Measurements from ENCODE around the gene UCKL1. TPM values are rescaled to one million over a fixed set of nuclear protein-coding genes. Genes with fewer than 3 reads are reported as not detected.

Gene UCKL1
- total and polyA plus RNA-seq, 2 experiments from 2014 or later, result 18.5 to 52.2 TPM

DNA sequence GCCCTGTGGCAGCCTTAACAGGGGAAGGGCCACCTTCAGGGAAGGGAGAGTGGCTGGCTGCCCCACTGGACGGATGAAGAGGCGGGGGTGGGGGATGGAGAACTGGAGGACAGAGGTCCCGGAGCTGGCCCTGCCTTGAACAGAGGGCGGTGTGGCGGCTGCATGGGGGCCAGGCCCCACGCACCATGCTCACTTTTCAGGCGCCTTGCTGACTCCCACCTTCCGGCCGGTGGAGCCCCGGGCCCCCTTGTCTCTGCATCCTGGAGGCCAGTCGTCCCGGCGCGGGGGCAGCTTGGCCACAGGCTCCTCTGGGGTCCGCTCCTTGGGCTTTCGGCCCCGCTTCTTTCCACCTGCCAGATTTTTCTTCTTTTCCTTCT lies 3.5 kb upstream of the UCKL1 start:
- Histone ChIP-seq H3K4me2 (no peak overlapping the region), H3K36me3 (replicated peaks; ENCODE audit: insufficient read depth, low read depth) (no peaks in the 10 kb centered on the region), H3K9me3 (ENCODE audit: low read depth) (no peaks in the 10 kb centered on the region), H2AFZ (no peak overlapping the region), H3K9me2 (replicated peaks; ENCODE audit: insufficient read depth) (no peaks in the 10 kb centered on the region), H4K20me1 (ENCODE audit: insufficient read depth, poor library complexity, severe bottlenecking) (peaks cover 6% of the 10 kb centered on the region), H3K4me1 (ENCODE audit: insufficient read depth) (peaks cover 5% of the 10 kb centered on the region), H3K27ac (no peak overlapping the region), H3K79me2 (peaks cover 14% of the 10 kb centered on the region), H3K4me3 (no peak overlapping the region), H3K27me3 (no peaks in the 10 kb centered on the region)
- whole genome bisulfite sequencing (ENCODE audit: low lambda C conversion rate, missing lambda C conversion rate), result 96% methylated on average over 15 of the region's 17 CpGs
- DNase-seq (ENCODE audit: low spot score), result no peak
- TF ChIP-seq CTCF (IDR thresholded peaks at IDR 0.05; ENCODE audit: poor library complexity) (no peak), EZH2 (IDR thresholded peaks at IDR 0.05; ENCODE audit: borderline replicate concordance) (no peak), EZH2phosphoT487 (IDR thresholded peaks at IDR 0.05; ENCODE audit: low read depth, severe bottlenecking, unreplicated experiment) (no peak)

DNA sequence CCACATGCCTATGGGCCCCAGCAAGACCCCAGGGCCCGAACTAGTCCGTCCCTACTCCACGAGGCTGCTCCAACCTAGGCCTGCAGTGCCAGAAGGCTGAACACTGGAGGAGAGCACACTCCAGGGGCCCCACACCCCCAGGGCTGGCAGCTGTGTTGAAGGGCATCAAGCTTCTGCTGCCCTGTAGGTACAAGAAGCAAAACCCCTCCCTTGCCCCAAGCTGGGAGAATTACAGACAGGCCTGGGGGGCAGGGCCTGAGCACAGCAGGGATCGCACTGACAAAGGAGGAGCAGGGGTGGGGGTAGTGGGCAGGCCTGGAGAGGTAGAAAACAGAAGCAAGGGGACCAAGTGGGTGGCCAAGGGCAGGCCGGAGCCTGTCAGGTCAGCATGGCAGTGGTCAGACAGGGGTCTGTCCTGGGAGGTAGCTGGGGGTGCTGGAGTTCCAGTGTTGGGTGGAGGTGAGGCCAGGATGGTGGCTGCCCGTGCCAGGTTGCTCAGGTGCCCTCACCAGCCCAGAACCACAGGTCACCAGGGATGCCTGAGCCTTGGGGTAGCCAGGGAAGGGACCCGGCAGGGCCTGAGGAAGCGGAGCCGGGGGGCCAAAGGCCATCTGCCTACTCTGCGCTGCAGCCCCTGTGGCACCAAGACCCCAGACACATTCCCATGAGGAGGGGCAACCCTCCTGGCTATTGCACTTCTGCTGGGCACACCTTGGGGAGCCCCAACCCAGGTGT lies 2.9 kb upstream of the UCKL1 start:
- H3K36me3 ChIP-seq (replicated peaks; ENCODE audit: insufficient read depth, low read depth), result no peaks in the 10 kb centered on the region
- no peak overlapping the region for H3K27ac ChIP-seq
- H3K4me2 ChIP-seq, result no peak overlapping the region
- TF ChIP-seq CTCF (IDR thresholded peaks at IDR 0.05; ENCODE audit: poor library complexity) (no peak), EZH2phosphoT487 (IDR thresholded peaks at IDR 0.05; ENCODE audit: low read depth, severe bottlenecking, unreplicated experiment) (no peak), EZH2 (IDR thresholded peaks at IDR 0.05; ENCODE audit: borderline replicate concordance) (no peak)
- no peak overlapping the region for H2AFZ ChIP-seq
- H3K4me1 ChIP-seq (ENCODE audit: insufficient read depth), result peaks cover 10% of the 10 kb centered on the region
- H3K9me2 ChIP-seq (replicated peaks; ENCODE audit: insufficient read depth), result no peaks in the 10 kb centered on the region
- WGBS (ENCODE audit: low lambda C conversion rate, missing lambda C conversion rate), result 87% methylated on average over 10 of the region's 10 CpGs
- no peaks in the 10 kb centered on the region for H3K27me3 ChIP-seq
- no peak overlapping the region for H3K4me3 ChIP-seq
- peaks cover 12% of the 10 kb centered on the region for H4K20me1 ChIP-seq (ENCODE audit: insufficient read depth, poor library complexity, severe bottlenecking)
- H3K9me3 ChIP-seq (ENCODE audit: low read depth), result no peaks in the 10 kb centered on the region
- no peak for DNase-seq (ENCODE audit: low spot score)
- H3K79me2 ChIP-seq, result peaks cover 20% of the 10 kb centered on the region

- Histone ChIP-seq H3K36me3 (replicated peaks; ENCODE audit: insufficient read depth, low read depth) (no peaks in the 10 kb centered on the region), H3K4me1 (ENCODE audit: insufficient read depth) (peaks cover 15% of the 10 kb centered on the region), H3K9me3 (ENCODE audit: low read depth) (no peaks in the 10 kb centered on the region), H3K4me2 (peak overlapping the region; percentile 92), H3K27ac (peak overlapping the region; percentile 90), H2AFZ (no peak overlapping the region), H3K79me2 (peaks cover 26% of the 10 kb centered on the region), H3K27me3 (no peaks in the 10 kb centered on the region), H3K4me3 (no peak overlapping the region), H3K9me2 (replicated peaks; ENCODE audit: insufficient read depth) (no peaks in the 10 kb centered on the region), H4K20me1 (ENCODE audit: insufficient read depth, poor library complexity, severe bottlenecking) (peaks cover 19% of the 10 kb centered on the region)
- 78% methylated on average over 4 of the region's 4 CpGs for WGBS (ENCODE audit: low lambda C conversion rate, missing lambda C conversion rate)
- DNase-seq (ENCODE audit: low spot score), result no peak
- TF ChIP-seq EZH2 (IDR thresholded peaks at IDR 0.05; ENCODE audit: borderline replicate concordance) (no peak), CTCF (IDR thresholded peaks at IDR 0.05; ENCODE audit: poor library complexity) (no peak), EZH2phosphoT487 (IDR thresholded peaks at IDR 0.05; ENCODE audit: low read depth, severe bottlenecking, unreplicated experiment) (no peak)
Observed at GRCh38 chr20:63958471-63958870, 2.3 kb upstream of the UCKL1 start.

Measured in hepatocyte (in vitro differentiated cells).